ENCODE measurements around the gene OR2V2.

The OR2V2 gene

GRCh38 chr5:181195249-181195761 is 47.9 kb downstream of the OR2V2 start:
- no peak for TF ChIP-seq CTCF (conservative IDR thresholded peaks at IDR 0.05)
- no peak overlapping the region for H3K27ac ChIP-seq

GRCh38 chr5:181197326-181197951 is 50.1 kb downstream of the OR2V2 start:
- no peak for TF ChIP-seq CTCF (conservative IDR thresholded peaks at IDR 0.05)
- H3K27ac ChIP-seq: no peak overlapping the region

GRCh38 chr5:181198106-181198685 is 50.8 kb downstream of the OR2V2 start:
- H3K27ac ChIP-seq: no peak overlapping the region
- no peak for TF ChIP-seq CTCF (conservative IDR thresholded peaks at IDR 0.05)

GRCh38 chr5:181198905-181199519 is 51.6 kb downstream of the OR2V2 start:
- no peak overlapping the region for H3K27ac ChIP-seq
- no peak for TF ChIP-seq CTCF (conservative IDR thresholded peaks at IDR 0.05)

GRCh38 chr5:181199881-181200638 is 52.7 kb downstream of the OR2V2 start:
- TF ChIP-seq CTCF (conservative IDR thresholded peaks at IDR 0.05): no peak
- H3K27ac ChIP-seq: no peak overlapping the region

GRCh38 chr5:181200816-181201215 is 53.4 kb downstream of the OR2V2 start:
- H3K27ac ChIP-seq: no peak overlapping the region
- TF ChIP-seq CTCF (conservative IDR thresholded peaks at IDR 0.05): no peak

All from VCaP (cell line).